T-helper 17 cell (primary cell): ENCODE results near the gene HRAS. TPM values are rescaled to one million over a fixed set of nuclear protein-coding genes. Genes with fewer than 3 reads are reported as not detected.
A peak's percentile ranks its signal among the peaks of the same experiment; 100 is the strongest.

Experiments
- ATAC-seq: fragments of 150-1000 bp; cut with Tn5 transposase; 2 replicates; pipeline ENCODE4 v1.10.0; 2021; ENCODE audit warnings: mild to moderate bottlenecking, moderate library complexity
- DNase-seq, 3 donors: peaks; one replicate each; pipeline versions ENCODE4 v3.0.0 to v3.0.0-alpha.2; 2020 to 2021
- H3K9me3 ChIP-seq: one replicate; pipeline ENCODE4 v1.7.0; 2013; ENCODE audit warnings: low read length, mild to moderate bottlenecking; ENCODE audit not compliant: control insufficient read depth, poor library complexity, severe bottlenecking
- H3K27ac Mint-ChIP-seq: one replicate; pipeline ENCODE4 v1.8.0; 2022; ENCODE audit warnings: mild to moderate bottlenecking, moderate library complexity, mixed read lengths
- H3K27me3 Mint-ChIP-seq: one replicate; pipeline ENCODE4 v1.8.0; 2022; ENCODE audit warnings: mixed read lengths
- H3K36me3 Mint-ChIP-seq: one replicate; pipeline ENCODE4 v1.8.0; 2022; ENCODE audit warnings: low read depth, mixed read lengths
- H3K4me1 Mint-ChIP-seq: one replicate; pipeline ENCODE4 v1.8.0; 2022; ENCODE audit warnings: mild to moderate bottlenecking, mixed read lengths
- H3K4me3 Mint-ChIP-seq: one replicate; pipeline ENCODE4 v1.8.0; 2022; ENCODE audit warnings: mild to moderate bottlenecking, moderate library complexity, mixed read lengths
- total RNA-seq, 4 donors: library from RNA in 2 of 4; stranded (reverse) in 2 of 4; gene quantifications; one replicate each; pipeline ENCODE4 v1.2.3 and lab custom pipeline; 2022 to 2026

Gene HRAS
- total RNA-seq, 2 donors from 2014 or later, result 31.4 TPM

GRCh38 chr11:553988-554340, 18.6 kb upstream of the HRAS start:
- no peaks in the 10 kb centered on the region for H3K9me3 ChIP-seq
- Mint-ChIP-seq H3K27me3 (no peaks in the 10 kb centered on the region), H3K36me3 (peaks cover 2% of the 10 kb centered on the region), H3K4me3 (no peak overlapping the region), H3K27ac (no peak overlapping the region), H3K4me1 (no peaks in the 10 kb centered on the region)
- DNase-seq, result no peak
- ATAC-seq, result no peak

GRCh38 chr11:553083-553987, 18.0 kb upstream of the HRAS start:
- Mint-ChIP-seq H3K27me3 (no peaks in the 10 kb centered on the region), H3K4me3 (peak overlapping the region; percentile 36), H3K36me3 (peaks cover 2% of the 10 kb centered on the region), H3K27ac (peak overlapping the region; percentile 74), H3K4me1 (no peaks in the 10 kb centered on the region)
- DNase-seq, result no peak
- H3K9me3 ChIP-seq, result no peaks in the 10 kb centered on the region
- ATAC-seq, result no peak

GRCh38 chr11:551596-551995, 16.2 kb upstream of the HRAS start:
- Mint-ChIP-seq H3K36me3 (peaks cover 2% of the 10 kb centered on the region), H3K27ac (no peak overlapping the region), H3K27me3 (no peaks in the 10 kb centered on the region), H3K4me1 (no peaks in the 10 kb centered on the region), H3K4me3 (no peak overlapping the region)
- DNase-seq (no peak), ATAC-seq (no peak)
- no peaks in the 10 kb centered on the region for H3K9me3 ChIP-seq

GRCh38 chr11:551131-551530, 15.8 kb upstream of the HRAS start:
- H3K4me1 Mint-ChIP-seq, result no peaks in the 10 kb centered on the region
- no peak overlapping the region for H3K27ac Mint-ChIP-seq
- H3K27me3 Mint-ChIP-seq, result no peaks in the 10 kb centered on the region
- no peaks in the 10 kb centered on the region for H3K9me3 ChIP-seq
- DNase-seq, result no peak
- H3K4me3 Mint-ChIP-seq, result no peak overlapping the region
- H3K36me3 Mint-ChIP-seq, result peaks cover 2% of the 10 kb centered on the region
- no peak for ATAC-seq

GRCh38 chr11:550746-551085, 15.3 kb upstream of the HRAS start:
- no peak overlapping the region for H3K4me3 Mint-ChIP-seq
- no peak for ATAC-seq
- H3K36me3 Mint-ChIP-seq, result peaks cover 2% of the 10 kb centered on the region

GRCh38 chr11:550021-550745, 14.8 kb upstream of the HRAS start:
- Mint-ChIP-seq H3K27ac (no peak overlapping the region), H3K27me3 (no peaks in the 10 kb centered on the region), H3K4me3 (no peak overlapping the region), H3K36me3 (peaks cover 2% of the 10 kb centered on the region), H3K4me1 (no peaks in the 10 kb centered on the region)
- H3K9me3 ChIP-seq, result no peaks in the 10 kb centered on the region
- DNase-seq (no peak), ATAC-seq (no peak)

More at GRCh38 chr11:550746-551085, 15.3 kb upstream of the HRAS start:
- no peaks in the 10 kb centered on the region for H3K9me3 ChIP-seq
- no peak overlapping the region for H3K27ac Mint-ChIP-seq
- DNase-seq, result no peak
- H3K4me1 Mint-ChIP-seq, result no peaks in the 10 kb centered on the region
- no peaks in the 10 kb centered on the region for H3K27me3 Mint-ChIP-seq

GRCh38 chr11:548700-549603, 13.6 kb upstream of the HRAS start:
- DNase-seq, result no peak
- H3K4me3 Mint-ChIP-seq, result no peak overlapping the region

GRCh38 chr11:545171-545570, 9.8 kb upstream of the HRAS start:
- Mint-ChIP-seq H3K36me3 (no peaks in the 10 kb centered on the region), H3K27ac (no peak overlapping the region), H3K27me3 (no peaks in the 10 kb centered on the region), H3K4me1 (no peaks in the 10 kb centered on the region), H3K4me3 (no peak overlapping the region)
- no peak for DNase-seq
- no peak for ATAC-seq
- no peaks in the 10 kb centered on the region for H3K9me3 ChIP-seq

More at GRCh38 chr11:548700-549603, 13.6 kb upstream of the HRAS start:
- no peak for ATAC-seq
- H3K9me3 ChIP-seq, result no peaks in the 10 kb centered on the region
- Mint-ChIP-seq H3K36me3 (peaks cover 2% of the 10 kb centered on the region), H3K27me3 (no peaks in the 10 kb centered on the region), H3K27ac (no peak overlapping the region), H3K4me1 (no peaks in the 10 kb centered on the region)

GRCh38 chr11:544817-545166, 9.4 kb upstream of the HRAS start:
- H3K9me3 ChIP-seq, result no peaks in the 10 kb centered on the region
- no peaks in the 10 kb centered on the region for H3K27me3 Mint-ChIP-seq
- no peak overlapping the region for H3K27ac Mint-ChIP-seq
- ATAC-seq (no peak), DNase-seq (no peak)
- no peaks in the 10 kb centered on the region for H3K4me1 Mint-ChIP-seq
- H3K4me3 Mint-ChIP-seq, result no peak overlapping the region
- H3K36me3 Mint-ChIP-seq, result no peaks in the 10 kb centered on the region

GRCh38 chr11:541433-541885, 6.1 kb upstream of the HRAS start:
- no peak overlapping the region for H3K27ac Mint-ChIP-seq
- no peaks in the 10 kb centered on the region for H3K27me3 Mint-ChIP-seq
- no peak for ATAC-seq
- DNase-seq, result no peak
- no peak overlapping the region for H3K4me3 Mint-ChIP-seq
- peaks cover 8% of the 10 kb centered on the region for H3K4me1 Mint-ChIP-seq
- H3K36me3 Mint-ChIP-seq, result no peaks in the 10 kb centered on the region
- H3K9me3 ChIP-seq, result no peaks in the 10 kb centered on the region

GRCh38 chr11:540583-541432, 5.4 kb upstream of the HRAS start:
- no peak overlapping the region for H3K4me3 Mint-ChIP-seq
- ATAC-seq (no peak), DNase-seq (no peak)
- no peaks in the 10 kb centered on the region for H3K9me3 ChIP-seq
- no peak overlapping the region for H3K27ac Mint-ChIP-seq
- no peaks in the 10 kb centered on the region for H3K36me3 Mint-ChIP-seq
- H3K27me3 Mint-ChIP-seq, result no peaks in the 10 kb centered on the region
- H3K4me1 Mint-ChIP-seq, result peaks cover 13% of the 10 kb centered on the region

- ATAC-seq (no peak), DNase-seq (no peak)
- no peak overlapping the region for H3K27ac Mint-ChIP-seq
- no peaks in the 10 kb centered on the region for H3K36me3 Mint-ChIP-seq
- no peak overlapping the region for H3K4me3 Mint-ChIP-seq
- peaks cover 13% of the 10 kb centered on the region for H3K4me1 Mint-ChIP-seq
- no peaks in the 10 kb centered on the region for H3K9me3 ChIP-seq
- H3K27me3 Mint-ChIP-seq, result no peaks in the 10 kb centered on the region
Measured at GRCh38 chr11:539971-540481, 4.7 kb upstream of the HRAS start.
